Left ventricle myocardium inferior (tissue), 1 donor: ENCODE measurements around the gene APBB3. TPM values are rescaled to one million over a fixed set of nuclear protein-coding genes. Genes with fewer than 3 reads are reported as not detected.

ENCODE experiments used
- DNase-seq: peaks from one replicate; pipeline ENCODE4 v3.0.0-alpha.2; 2020
- H3K27ac ChIP-seq: fragments of 200-600 bp; replicated peaks from 2 replicates; pipeline ENCODE4 v1.8.0; 2021
- H3K27me3 ChIP-seq: fragments of 200-600 bp; 2 replicates; pipeline ENCODE4 v1.8.0; 2021; ENCODE audit warnings: low read depth
- H3K36me3 ChIP-seq: fragments of 200-600 bp; 2 replicates; pipeline ENCODE4 v1.8.0; 2021
- H3K4me1 ChIP-seq: fragments of 200-600 bp; 2 replicates; pipeline ENCODE4 v1.8.0; 2021
- H3K4me3 ChIP-seq: fragments of 200-600 bp; 2 replicates; pipeline ENCODE4 v1.8.0; 2021; ENCODE audit warnings: mild to moderate bottlenecking, moderate library complexity
- H3K9me3 ChIP-seq: fragments of 200-600 bp; replicated peaks from 2 replicates; pipeline ENCODE4 v1.8.0; 2021
- CTCF ChIP-seq: fragments of 200-600 bp; IDR thresholded peaks from 2 replicates; pipeline ENCODE4 v1.8.0; 2021; ENCODE audit warnings: antibody characterized with exemption, mild to moderate bottlenecking, borderline replicate concordance
- intact Hi-C: fragments of 100-400 bp; cut with micrococcal nuclease; formaldehyde crosslinking; loops from one replicate; pipeline ENCODE4 v1.11.0; 2022
- microRNA-seq: library from miRNA; unstranded; fragments of <30 nt; microRNA quantifications from one replicate; pipeline ENCODE4 v1.2.0, GENCODE V29; 2020
- total RNA-seq: library from RNA; stranded (reverse); fragmentation: NEBNext Ultra II Directional; extraction: Animal tissue kit (Norgen Biotek cat#: 25700); gene quantifications from one replicate; pipeline ENCODE4 v1.2.1, GENCODE V29; 2021
- donor health status: DM: no; HTN: yes; CAD: no; lungs with severe emphysema.

APBB3 gene
- total RNA-seq, 1 donor from 2014 or later, result 12.1 TPM

DNA sequence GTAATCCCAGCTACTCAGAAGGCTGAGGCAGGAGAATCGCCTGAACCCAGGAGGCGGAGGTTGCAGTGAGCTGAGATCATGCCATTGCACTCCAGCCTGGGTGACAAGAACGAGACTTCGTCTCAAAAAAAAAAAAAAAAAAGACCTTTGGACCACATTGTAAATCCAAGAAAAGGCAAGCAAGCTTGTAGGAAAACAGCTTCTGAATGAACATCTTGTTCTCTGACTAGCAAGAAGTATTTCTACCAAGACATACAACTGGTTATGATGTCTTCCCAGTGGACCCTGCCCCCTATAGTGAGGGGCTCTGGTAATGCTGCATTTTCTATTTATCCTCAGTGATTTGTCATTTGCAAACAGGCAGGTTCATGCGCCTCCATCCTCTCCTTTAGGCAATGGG is 21.4 kb downstream of the APBB3 start:
- no peak for TF ChIP-seq CTCF
- intact Hi-C loops, result loop anchor here (10.0 kb wide), 1 partner anchor 102 kb away; the partner anchor contains the start of genes IK and NDUFA2
- Histone ChIP-seq H3K9me3 (no peaks in the 10 kb centered on the region), H3K4me3 (no peak overlapping the region), H3K36me3 (peaks cover 70% of the 10 kb centered on the region), H3K27me3 (no peaks in the 10 kb centered on the region), H3K4me1 (peaks cover 24% of the 10 kb centered on the region), H3K27ac (no peak overlapping the region)
- DNase-seq, result no peak

DNA sequence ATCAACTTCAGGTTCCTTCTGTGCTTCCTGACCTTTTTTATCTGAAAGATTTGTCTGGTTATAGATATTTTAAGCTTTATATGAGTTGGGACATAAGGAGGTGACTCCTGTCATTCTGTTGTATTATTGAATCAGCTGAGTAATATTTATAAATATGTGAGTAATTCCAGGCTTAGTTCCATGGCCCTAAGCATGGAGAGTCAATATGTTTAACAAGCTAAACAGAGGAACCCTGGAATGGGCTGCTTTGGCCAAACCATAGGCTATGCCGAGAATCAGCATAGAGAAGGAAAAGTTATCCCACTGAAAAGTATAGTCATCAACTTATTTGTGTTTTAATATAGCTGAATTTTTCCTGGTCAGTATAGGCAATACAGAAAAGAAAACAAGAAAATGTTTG is 24.2 kb downstream of the APBB3 start:
- Histone ChIP-seq H3K4me1 (peaks cover 6% of the 10 kb centered on the region), H3K4me3 (no peak overlapping the region), H3K27me3 (no peaks in the 10 kb centered on the region), H3K27ac (no peak overlapping the region), H3K9me3 (no peaks in the 10 kb centered on the region), H3K36me3 (peaks cover 96% of the 10 kb centered on the region)
- TF ChIP-seq CTCF, result no peak
- DNase-seq, result no peak
- intact Hi-C loops, result loop anchor here (10.0 kb wide), 1 partner anchor 105 kb away; the partner anchor contains the start of genes IK and NDUFA2

DNA sequence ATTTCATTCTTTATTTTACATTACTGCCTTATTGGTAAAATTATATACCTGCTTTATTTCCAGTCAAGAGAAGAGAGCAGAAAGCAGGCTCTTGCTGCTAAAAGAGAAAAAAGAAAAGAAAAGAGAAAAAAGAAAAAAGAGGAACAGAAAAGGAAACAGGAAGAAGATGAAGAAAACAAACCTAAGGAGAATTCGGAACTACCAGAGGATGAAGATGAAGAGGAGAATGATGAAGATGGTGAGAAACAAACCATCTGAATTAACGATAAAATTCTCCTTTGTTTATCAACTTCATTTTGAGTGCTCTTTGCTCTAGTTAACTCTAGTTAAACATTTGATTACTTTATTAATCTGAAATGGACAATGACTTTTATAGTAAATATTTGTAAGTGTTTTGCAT is 40.4 kb downstream of the APBB3 start:
- Histone ChIP-seq H3K36me3 (peaks cover 60% of the 10 kb centered on the region), H3K27ac (no peak overlapping the region)
- intact Hi-C loops, result no loop called here

GRCh38 chr5:140513124-140513523 is 51.3 kb downstream of the APBB3 start:
- Histone ChIP-seq H3K4me3 (no peak overlapping the region), H3K9me3 (no peaks in the 10 kb centered on the region), H3K36me3 (peaks cover 72% of the 10 kb centered on the region), H3K27ac (no peak overlapping the region), H3K27me3 (no peaks in the 10 kb centered on the region), H3K4me1 (no peaks in the 10 kb centered on the region)
- intact Hi-C loops, result no loop called here
- TF ChIP-seq CTCF, result no peak
- DNase-seq, result no peak

More for the DNA sequence above, 40.4 kb downstream of the APBB3 start:
- no peak for TF ChIP-seq CTCF
- H3K9me3 ChIP-seq, result no peaks in the 10 kb centered on the region
- no peak overlapping the region for H3K4me3 ChIP-seq
- no peaks in the 10 kb centered on the region for H3K27me3 ChIP-seq
- no peaks in the 10 kb centered on the region for H3K4me1 ChIP-seq
- no peak for DNase-seq

- peaks cover 94% of the 10 kb centered on the region for H3K36me3 ChIP-seq
- no peaks in the 10 kb centered on the region for H3K27me3 ChIP-seq
- no peak for DNase-seq
- no peaks in the 10 kb centered on the region for H3K9me3 ChIP-seq
- H3K27ac ChIP-seq, result no peak overlapping the region
- H3K4me3 ChIP-seq, result no peak overlapping the region
- TF ChIP-seq CTCF, result no peak
- no peaks in the 10 kb centered on the region for H3K4me1 ChIP-seq
- intact Hi-C loops, result no loop called here
Measured at GRCh38 chr5:140509898-140510297, 54.5 kb downstream of the APBB3 start.

Small RNAs within 50 kb of the gene (microRNA-seq; reads per million reads assigned to microRNA genes)
- gene MIR6831, result not detected

Other genes starting within 250 kb of the APBB3 start
- gene HBEGF, start 218.0 kb downstream of the APBB3 start, total RNA-seq, result 27.2 TPM
- 0.44 TPM for gene SLC4A9, start 204.4 kb downstream of the APBB3 start, total RNA-seq
- gene ANKHD1, start 162.8 kb downstream of the APBB3 start, total RNA-seq, result 58.5 TPM
- gene EIF4EBP3, start 16.9 kb downstream of the APBB3 start, total RNA-seq, result 13.1 TPM
- gene SRA1, start 7.1 kb downstream of the APBB3 start, total RNA-seq, result 28.6 TPM
- gene SLC35A4, start 230 bp upstream of the APBB3 start, total RNA-seq, result 73.1 TPM
- 26.2 TPM for gene CD14, start 68.6 kb upstream of the APBB3 start, total RNA-seq
- gene TMCO6, start 74.9 kb upstream of the APBB3 start, total RNA-seq, result 2.6 TPM
- 142 TPM for gene NDUFA2, start 83.0 kb upstream of the APBB3 start, total RNA-seq
- 72.0 TPM for gene IK, start 83.2 kb upstream of the APBB3 start, total RNA-seq
- gene WDR55, start 100.3 kb upstream of the APBB3 start, total RNA-seq, result 11.4 TPM
- 0.47 TPM for gene DND1, start 109.0 kb upstream of the APBB3 start, total RNA-seq
- gene HARS1, start 126.8 kb upstream of the APBB3 start, total RNA-seq, result 38.7 TPM
- 27.8 TPM for gene HARS2, start 126.9 kb upstream of the APBB3 start, total RNA-seq
- gene ZMAT2, start 135.8 kb upstream of the APBB3 start, total RNA-seq, result 35.5 TPM
- not detected for gene PCDHA1, start 221.5 kb upstream of the APBB3 start, total RNA-seq
- not detected for gene PCDHA2, start 230.3 kb upstream of the APBB3 start, total RNA-seq
- gene PCDHA3, start 236.5 kb upstream of the APBB3 start, total RNA-seq, result not detected
- 0.11 TPM for gene PCDHA4, start 242.5 kb upstream of the APBB3 start, total RNA-seq